Parathyroid adenoma (tissue), 2 donors: ENCODE data around the gene RTP5.

Source experiments
- H2AFZ ChIP-seq: fragments of 300-600 bp; sonication (generic); one replicate; pipeline ENCODE4 v1.7.0; 2017; ENCODE audit warnings: antibody characterized with exemption, mild to moderate bottlenecking
- H3K27ac ChIP-seq: fragments of 300-600 bp; sonication (generic); one replicate; pipeline ENCODE4 v1.7.0; 2017
- H3K27me3 ChIP-seq: fragments of 300-600 bp; sonication (generic); one replicate; pipeline ENCODE4 v1.7.0; 2017; ENCODE audit warnings: low read length; ENCODE audit not compliant: control insufficient read depth, insufficient read depth
- H3K36me3 ChIP-seq: fragments of 300-600 bp; sonication (generic); one replicate; pipeline ENCODE4 v1.7.0; 2017; ENCODE audit warnings: low read length; ENCODE audit not compliant: control insufficient read depth, insufficient read depth
- H3K4me1 ChIP-seq: fragments of 300-600 bp; sonication (generic); one replicate; pipeline ENCODE4 v1.7.0; 2017; ENCODE audit warnings: control low read depth
- H3K4me2 ChIP-seq: fragments of 300-600 bp; sonication (generic); one replicate; pipeline ENCODE4 v1.7.0; 2017; ENCODE audit warnings: low read length
- H3K4me3 ChIP-seq: fragments of 300-600 bp; sonication (generic); one replicate; pipeline ENCODE4 v1.7.0; 2017; ENCODE audit warnings: low read depth, low read length
- H3K79me2 ChIP-seq: fragments of 300-600 bp; sonication (generic); one replicate; pipeline ENCODE4 v1.7.0; 2017; ENCODE audit warnings: control low read depth
- H3K9ac ChIP-seq: fragments of 300-600 bp; sonication (generic); one replicate; pipeline ENCODE4 v1.7.0; 2017; ENCODE audit warnings: mild to moderate bottlenecking
- H3K9me3 ChIP-seq: fragments of 300-600 bp; sonication (generic); one replicate; pipeline ENCODE4 v1.7.0; 2017; ENCODE audit warnings: low read length; ENCODE audit not compliant: control insufficient read depth
- CTCF ChIP-seq: fragments of 300-600 bp; sonication (generic); IDR thresholded peaks from one replicate; pipeline ENCODE4 v1.7.0; 2017; ENCODE audit warnings: antibody characterized with exemption, mild to moderate bottlenecking
- donor health status: primary hyperparathyroidism.

RTP5 gene

GRCh38 chr2:241871538-241872312, 2.2 kb downstream of the RTP5 start:
- no peak overlapping the region for H2AFZ ChIP-seq
- no peaks in the 10 kb centered on the region for H3K4me1 ChIP-seq
- H3K4me3 ChIP-seq = no peak overlapping the region
- no peaks in the 10 kb centered on the region for H3K27me3 ChIP-seq
- no peak overlapping the region for H3K27ac ChIP-seq
- no peaks in the 10 kb centered on the region for H3K79me2 ChIP-seq
- no peaks in the 10 kb centered on the region for H3K36me3 ChIP-seq
- no peak for TF ChIP-seq CTCF
- H3K4me2 ChIP-seq = no peak overlapping the region
- no peaks in the 10 kb centered on the region for H3K9me3 ChIP-seq
- no peak overlapping the region for H3K9ac ChIP-seq

- TF ChIP-seq CTCF = no peak
- H3K4me3 ChIP-seq = no peak overlapping the region
- H3K9ac ChIP-seq = no peak overlapping the region
- H3K9me3 ChIP-seq = no peaks in the 10 kb centered on the region
- H2AFZ ChIP-seq = no peak overlapping the region
- no peak overlapping the region for H3K4me2 ChIP-seq
- no peaks in the 10 kb centered on the region for H3K27me3 ChIP-seq
- no peaks in the 10 kb centered on the region for H3K4me1 ChIP-seq
- H3K79me2 ChIP-seq = no peaks in the 10 kb centered on the region
- no peaks in the 10 kb centered on the region for H3K36me3 ChIP-seq
- no peak overlapping the region for H3K27ac ChIP-seq
These were observed 2.7 kb downstream of the RTP5 start for GRCh38 chr2:241872313-241872642.

GRCh38 chr2:241873081-241873802, 3.7 kb downstream of the RTP5 start:
- Histone ChIP-seq H3K27me3 (no peaks in the 10 kb centered on the region), H2AFZ (no peak overlapping the region), H3K79me2 (no peaks in the 10 kb centered on the region), H3K27ac (no peak overlapping the region), H3K9ac (no peak overlapping the region), H3K36me3 (no peaks in the 10 kb centered on the region), H3K9me3 (no peaks in the 10 kb centered on the region), H3K4me2 (no peak overlapping the region), H3K4me3 (no peak overlapping the region), H3K4me1 (no peaks in the 10 kb centered on the region)
- TF ChIP-seq CTCF = no peak

DNA sequence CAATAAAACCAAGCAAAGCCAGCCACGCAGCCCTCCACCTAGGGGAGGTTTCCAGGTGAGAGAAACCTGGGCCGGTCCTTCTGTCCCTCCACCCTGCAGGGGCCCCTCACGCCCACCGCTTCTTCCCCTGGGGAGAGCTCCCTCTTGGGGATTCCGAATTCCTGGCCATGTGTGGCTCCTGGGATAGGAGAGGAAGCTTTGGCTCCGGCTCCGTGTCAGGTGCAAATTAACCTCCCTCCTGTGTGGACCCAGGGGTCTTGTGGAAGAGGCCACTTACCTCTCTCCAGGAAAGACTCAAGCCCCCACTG, 4.2 kb downstream of the RTP5 start:
- no peaks in the 10 kb centered on the region for H3K36me3 ChIP-seq
- H3K27ac ChIP-seq = no peak overlapping the region
- H3K9ac ChIP-seq = no peak overlapping the region
- H3K4me3 ChIP-seq = no peak overlapping the region
- H3K4me1 ChIP-seq = no peaks in the 10 kb centered on the region
- no peak overlapping the region for H3K4me2 ChIP-seq
- H3K79me2 ChIP-seq = no peaks in the 10 kb centered on the region
- H3K9me3 ChIP-seq = no peaks in the 10 kb centered on the region
- no peak for TF ChIP-seq CTCF
- H2AFZ ChIP-seq = no peak overlapping the region
- no peaks in the 10 kb centered on the region for H3K27me3 ChIP-seq
